Right forelimb (tissue), 1 donor: Measurements from ENCODE around the gene GNL2.
A peak's percentile ranks its signal among the peaks of the same experiment; 100 is the strongest.

ENCODE experiments used
- DNase-seq: peaks from one replicate; pipeline ENCODE4 v3.0.0-alpha.2; 2018

The GNL2 gene

GRCh38 chr1:37595440-37596181, at the start of gene GNL2:
GNL2 (minus strand) TSS chr1:37595937; CDS start chr1:37595822, 115 bp downstream.
- peak; percentile 98 for DNase-seq

- no peak for DNase-seq
Observed at GRCh38 chr1:37641059-37641458, 45.3 kb upstream of the GNL2 start.

DNA sequence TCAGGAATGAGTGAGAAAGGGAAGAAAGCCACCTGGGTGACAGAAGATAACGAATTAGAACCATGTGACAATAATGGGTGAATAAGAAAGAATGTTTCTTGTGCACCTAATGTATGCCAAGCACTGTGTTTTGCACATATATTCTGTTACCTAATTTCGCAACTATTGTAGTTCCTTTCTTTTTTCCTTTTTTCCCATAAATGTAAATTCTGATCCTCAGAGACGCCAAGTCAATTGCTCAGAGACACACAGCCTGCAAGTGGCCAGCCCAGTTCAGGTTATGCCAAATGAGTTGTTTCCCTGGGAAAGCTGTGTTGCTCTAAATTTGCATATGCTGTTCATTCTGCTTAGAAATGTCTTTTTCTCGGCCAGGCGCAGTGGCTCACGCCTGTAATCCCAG, 40.7 kb upstream of the GNL2 start:
- DNase-seq, result no peak

DNA sequence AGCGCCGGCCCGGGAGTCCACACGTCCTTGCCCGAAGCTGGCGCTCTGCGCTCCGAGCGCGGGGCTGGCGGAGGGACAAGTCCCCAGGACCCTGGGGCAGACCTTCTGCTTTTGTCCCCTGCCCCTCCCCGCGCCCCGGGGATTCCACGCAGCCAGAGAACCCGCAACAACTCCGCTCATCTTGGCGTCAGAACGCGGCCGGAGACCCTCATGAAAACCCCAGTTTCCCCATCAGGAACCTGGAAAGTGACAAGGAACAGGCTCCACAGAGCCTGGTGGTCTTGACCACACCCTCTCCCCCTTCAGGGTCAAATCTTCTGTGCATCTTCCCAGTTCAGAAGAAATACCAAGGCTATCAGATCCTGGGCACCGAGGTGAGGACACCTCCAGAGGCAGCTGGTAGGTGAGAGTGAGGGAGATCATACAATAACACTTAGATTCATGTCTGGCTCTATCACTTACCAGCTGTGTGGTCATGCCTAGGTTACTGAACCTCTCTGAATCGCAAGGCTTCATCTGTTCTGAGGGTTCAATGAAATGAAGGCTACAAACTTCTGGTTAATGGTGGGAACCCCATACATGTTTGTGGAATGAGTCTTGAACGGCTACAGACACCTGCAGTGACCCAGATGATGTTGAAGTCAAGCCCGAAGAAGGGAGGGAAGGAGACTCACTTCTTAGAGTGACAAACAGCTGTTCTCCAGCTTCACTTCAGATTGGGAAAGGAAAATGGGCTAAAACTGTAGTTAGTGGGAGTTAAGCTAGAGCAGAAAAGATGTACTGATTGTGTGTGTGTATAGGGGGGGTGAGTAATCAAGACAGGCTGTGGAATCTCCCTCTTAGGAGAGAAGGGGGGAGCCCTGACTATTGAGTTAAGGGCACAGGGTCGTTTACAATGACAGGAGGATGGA, 39.5 kb upstream of the GNL2 start:
- DNase-seq, result no peak

DNA sequence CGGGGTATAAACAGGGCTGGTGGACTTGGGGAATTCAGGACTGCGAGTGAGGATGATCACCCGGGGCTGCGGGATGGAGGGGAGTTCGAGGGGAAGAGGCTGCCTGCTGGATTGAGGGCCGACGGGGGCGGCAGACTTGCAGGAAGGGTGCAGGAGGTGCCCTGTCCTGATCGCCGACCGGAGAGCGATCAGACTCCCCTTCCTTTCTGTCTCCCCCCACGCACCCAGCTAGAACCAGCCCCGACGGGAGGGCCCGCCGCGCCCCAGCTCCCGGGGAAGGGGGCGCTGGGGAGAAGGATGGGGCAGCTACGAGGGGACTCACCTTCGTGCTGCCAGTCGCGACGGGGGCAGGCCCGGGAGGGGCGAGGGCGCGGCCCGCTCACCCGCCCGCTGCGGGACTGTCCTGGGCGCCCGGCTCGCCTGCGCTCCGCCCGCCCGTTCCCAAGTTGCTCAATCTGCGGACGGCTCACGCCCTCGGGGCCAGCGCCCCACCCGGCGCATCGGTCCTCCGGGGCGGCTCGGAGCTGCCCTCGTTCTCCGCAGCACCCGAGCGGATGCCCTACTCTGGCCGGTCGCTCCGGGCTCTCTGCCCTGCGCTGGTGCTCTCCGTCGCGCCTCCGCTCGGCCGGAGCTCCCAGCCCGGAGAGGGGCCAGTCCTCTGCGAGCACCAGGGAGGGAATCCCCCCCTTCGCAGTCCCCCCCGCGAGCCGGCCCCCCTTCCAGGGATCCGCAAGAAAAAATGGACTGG, 38.7 kb upstream of the GNL2 start, which contains the start of gene RSPO1:
Gene RSPO1 (minus strand): TSS at position 649 of the 748 bp plus-strand sequence. CDS start 5,231 bp downstream, outside the sequence.
- DNase-seq, result no peak

- no peak for DNase-seq
Observed at GRCh38 chr1:37633938-37634243, 38.2 kb upstream of the GNL2 start.

DNA sequence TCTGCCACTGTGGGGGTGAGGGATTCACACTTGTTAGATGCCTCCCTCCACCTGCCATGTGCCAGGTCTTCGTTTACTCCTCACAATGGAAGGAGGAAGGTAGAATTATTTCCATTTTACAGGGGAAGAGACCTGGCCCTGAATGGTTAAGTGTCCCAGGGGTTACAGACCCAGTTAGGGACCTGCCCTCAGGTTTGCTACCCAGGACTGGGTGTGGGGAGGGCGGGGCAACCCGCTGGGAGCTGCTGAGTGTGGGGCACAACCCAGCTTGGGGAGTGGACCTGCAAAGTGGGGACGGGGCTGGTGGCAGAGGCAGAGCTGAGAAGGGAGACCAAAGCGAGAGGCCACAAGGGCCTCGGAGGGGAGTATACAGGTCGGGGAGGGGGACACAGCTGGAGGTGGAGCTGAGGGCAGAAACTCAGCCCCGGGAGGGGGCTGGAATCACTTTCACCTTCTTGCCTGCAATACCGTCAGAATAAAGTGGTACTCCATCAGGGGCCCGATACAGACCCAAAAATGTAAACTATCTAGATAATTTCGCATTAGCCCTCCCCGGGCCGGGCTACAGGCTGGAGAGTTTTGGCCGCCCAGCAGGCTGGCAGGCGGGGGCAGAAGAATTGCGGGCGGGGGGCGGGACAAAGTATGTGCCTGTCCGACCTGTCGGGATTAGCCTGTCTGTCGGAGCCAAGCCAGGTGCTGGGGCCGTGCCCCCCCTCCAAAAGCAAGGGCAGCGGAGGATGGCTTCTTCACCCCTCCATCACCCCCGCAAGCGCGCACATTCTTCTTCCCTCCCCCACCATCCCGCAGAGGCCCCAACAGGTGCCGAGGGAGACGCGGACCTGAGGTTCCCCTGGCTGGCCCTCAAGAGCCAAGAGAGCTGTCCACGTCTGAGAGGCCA, 37.6 kb upstream of the GNL2 start:
- DNase-seq, result no peak

DNA sequence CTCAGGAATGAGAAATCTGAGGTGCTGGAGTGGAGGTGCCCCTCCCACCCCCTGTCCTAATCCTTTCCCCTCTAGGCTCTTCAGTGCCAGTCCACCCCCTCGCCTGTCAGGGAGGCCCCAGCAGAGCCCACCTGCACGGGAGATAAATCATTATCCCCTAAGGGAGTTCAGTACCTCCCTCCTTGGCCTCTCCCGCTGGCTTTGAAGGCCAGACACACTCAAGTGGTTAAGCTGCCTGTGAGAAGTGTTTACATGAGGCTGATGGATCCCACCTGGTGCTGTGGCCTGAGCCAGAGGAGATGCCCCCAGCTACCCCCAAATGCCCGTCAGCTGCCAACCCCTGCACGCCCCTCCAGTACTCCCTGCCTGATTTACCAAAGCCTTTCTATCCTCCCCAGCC, 35.3 kb upstream of the GNL2 start:
- DNase-seq, result no peak

- no peak for DNase-seq
Observed at GRCh38 chr1:37630426-37631028, 34.8 kb upstream of the GNL2 start.

GRCh38 chr1:37629726-37630425, 34.1 kb upstream of the GNL2 start:
- no peak for DNase-seq

DNA sequence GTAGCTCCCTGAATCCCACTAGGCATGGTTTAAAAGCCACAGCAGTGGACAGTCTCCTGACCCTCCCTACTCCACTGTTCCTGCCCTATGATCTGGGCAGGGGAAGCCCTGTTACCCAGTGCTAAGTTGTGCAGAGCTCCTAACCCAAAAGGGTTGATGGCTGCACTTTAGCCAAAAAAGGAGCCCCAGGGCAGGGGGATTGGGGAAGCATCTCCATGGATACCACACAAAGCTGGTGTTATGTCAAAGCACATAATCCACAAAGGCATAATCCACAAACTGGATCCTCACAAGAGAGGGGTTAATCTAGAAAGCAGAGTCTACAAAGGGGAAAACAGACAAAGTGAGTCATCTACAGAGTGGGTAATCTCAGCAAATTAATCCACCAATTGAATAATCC, 33.3 kb upstream of the GNL2 start:
- no peak for DNase-seq

DNA sequence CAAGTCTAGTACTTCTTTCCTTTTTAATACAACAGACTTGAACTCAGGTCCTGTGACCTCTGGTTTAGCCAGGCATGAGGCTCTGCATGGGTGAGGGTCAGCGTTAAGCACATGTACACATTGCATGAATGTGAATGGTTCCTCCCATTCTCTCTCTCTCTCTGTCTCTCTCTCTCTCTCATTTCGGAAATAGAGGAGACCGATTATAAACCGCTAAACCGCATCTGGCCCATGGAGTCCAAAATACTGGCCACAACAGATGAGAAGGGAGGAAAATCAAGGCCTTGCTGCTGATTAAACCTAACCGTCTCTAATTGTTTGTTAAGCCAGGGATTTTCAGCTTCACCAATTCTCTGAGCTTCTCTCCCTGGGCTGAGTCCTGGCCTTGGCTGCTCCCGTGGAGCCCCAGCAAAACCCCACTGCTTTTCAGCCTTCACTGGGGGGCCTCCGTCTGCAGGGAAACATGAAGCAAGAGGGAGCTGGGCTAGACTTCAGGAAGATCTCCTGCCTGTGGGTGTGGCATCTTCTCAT, 32.4 kb upstream of the GNL2 start:
- DNase-seq, result no peak

- DNase-seq, result no peak
Observed at GRCh38 chr1:37622131-37622530, 26.4 kb upstream of the GNL2 start.

GRCh38 chr1:37621326-37621870, 25.7 kb upstream of the GNL2 start:
- DNase-seq, result no peak

GRCh38 chr1:37620707-37621106, 25.0 kb upstream of the GNL2 start:
- DNase-seq, result no peak

- no peak for DNase-seq
Observed at GRCh38 chr1:37616330-37616729, 20.6 kb upstream of the GNL2 start.

GRCh38 chr1:37614105-37614504, 18.4 kb upstream of the GNL2 start:
- no peak for DNase-seq

DNA sequence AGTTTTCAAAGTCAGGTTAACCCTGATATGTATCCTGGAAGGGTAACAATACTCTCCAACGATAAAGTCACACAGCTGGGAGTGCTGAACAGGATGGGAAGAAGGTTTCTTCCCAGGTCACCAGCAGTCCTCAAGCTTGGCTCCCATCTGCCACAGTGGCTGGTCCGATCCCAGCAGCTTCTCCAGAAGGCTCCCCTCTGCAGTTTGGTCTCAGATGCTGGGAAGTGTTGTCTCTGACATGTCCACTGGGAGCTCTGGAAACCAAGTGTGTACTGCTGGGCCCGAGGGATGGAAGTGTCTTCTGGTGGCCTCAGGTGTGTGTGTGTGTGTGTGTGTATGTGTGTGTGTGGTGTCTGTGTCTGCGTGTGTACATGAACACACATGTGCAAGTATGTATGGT, 16.4 kb upstream of the GNL2 start:
- DNase-seq, result no peak

DNA sequence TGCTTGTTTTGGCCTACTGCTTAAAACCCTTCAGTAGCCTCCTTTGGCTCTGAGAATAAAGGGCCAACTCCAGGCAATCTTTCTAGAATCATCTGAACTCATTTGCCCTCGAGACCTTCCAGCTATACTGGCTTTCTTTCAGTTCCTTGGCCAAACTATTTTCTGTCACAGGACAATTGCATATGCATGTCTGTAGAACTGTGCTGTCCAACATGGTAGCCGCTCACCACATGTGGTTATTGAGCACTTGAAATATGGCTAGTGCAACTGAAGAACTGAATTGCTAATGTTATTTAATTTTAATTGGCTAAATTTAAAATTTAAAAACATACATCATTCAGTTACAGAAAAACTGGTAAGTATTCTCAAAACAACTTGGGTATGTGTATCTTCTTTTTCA, 14.3 kb upstream of the GNL2 start:
- no peak for DNase-seq

DNA sequence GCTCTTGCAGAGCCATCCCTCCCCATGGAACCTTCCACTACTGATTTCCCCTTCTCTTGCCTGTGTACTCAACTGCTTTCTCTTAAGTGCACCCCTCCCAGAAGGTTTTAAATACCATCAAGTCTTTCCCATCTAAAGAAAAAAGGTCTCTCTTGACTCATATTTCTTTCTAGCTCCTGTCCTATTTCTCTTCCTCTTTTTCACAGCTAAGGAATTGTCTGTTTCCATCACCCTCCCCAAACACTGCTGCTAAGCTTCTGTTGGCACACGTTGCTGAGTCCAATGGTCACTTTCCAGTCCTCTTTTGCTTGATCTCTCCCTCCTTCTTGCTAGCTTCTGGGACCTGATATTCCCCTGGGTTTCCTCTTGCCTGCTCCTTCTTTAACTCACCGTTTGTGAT, 13.3 kb upstream of the GNL2 start:
- no peak for DNase-seq
